HG03097 (cell line): ENCODE results near the gene CNTNAP2.

ENCODE experiments used
- ATAC-seq: cut with Tn5 transposase; IDR thresholded peaks from one replicate; pipeline ENCODE4 v1.9.1; 2021; ENCODE audit not compliant: unreplicated experiment, low FRiP score

CNTNAP2 gene

GRCh38 chr7:147509541-147510200, 1393.1 kb downstream of the CNTNAP2 start:
- ATAC-seq = no peak

- ATAC-seq = no peak
Measured at GRCh38 chr7:147510201-147510542, 1393.6 kb downstream of the CNTNAP2 start.

GRCh38 chr7:147510923-147511322, 1394.3 kb downstream of the CNTNAP2 start:
- ATAC-seq = no peak

- no peak for ATAC-seq
Measured at GRCh38 chr7:147513451-147513850, 1396.8 kb downstream of the CNTNAP2 start.

- no peak for ATAC-seq
Measured at GRCh38 chr7:147516391-147516790, 1399.8 kb downstream of the CNTNAP2 start.

- ATAC-seq = no peak
Measured at GRCh38 chr7:147519062-147519461, 1402.5 kb downstream of the CNTNAP2 start.

GRCh38 chr7:147523056-147523455, 1406.5 kb downstream of the CNTNAP2 start:
- no peak for ATAC-seq

- ATAC-seq = no peak
Measured at GRCh38 chr7:147524726-147525250, 1408.2 kb downstream of the CNTNAP2 start.

GRCh38 chr7:147525325-147525724, 1408.7 kb downstream of the CNTNAP2 start:
- no peak for ATAC-seq

GRCh38 chr7:147535701-147536111, 1419.1 kb downstream of the CNTNAP2 start:
- no peak for ATAC-seq

GRCh38 chr7:147539685-147540084, 1423.1 kb downstream of the CNTNAP2 start:
- ATAC-seq = no peak

GRCh38 chr7:147540743-147541142, 1424.1 kb downstream of the CNTNAP2 start:
- no peak for ATAC-seq

- no peak for ATAC-seq
Measured at GRCh38 chr7:147541261-147541660, 1424.7 kb downstream of the CNTNAP2 start.

- no peak for ATAC-seq
Measured at GRCh38 chr7:147547252-147547897, 1430.8 kb downstream of the CNTNAP2 start.

- no peak for ATAC-seq
Measured at GRCh38 chr7:147556317-147556716, 1439.7 kb downstream of the CNTNAP2 start.

GRCh38 chr7:147563669-147564068, 1447.1 kb downstream of the CNTNAP2 start:
- ATAC-seq = no peak

- ATAC-seq = no peak
Measured at GRCh38 chr7:147564786-147565476, 1448.3 kb downstream of the CNTNAP2 start.

GRCh38 chr7:147567043-147567442, 1450.4 kb downstream of the CNTNAP2 start:
- ATAC-seq = no peak

GRCh38 chr7:147569116-147569913, 1452.7 kb downstream of the CNTNAP2 start:
- ATAC-seq = no peak

GRCh38 chr7:147570390-147570789, 1453.8 kb downstream of the CNTNAP2 start:
- ATAC-seq = no peak
